Tibial artery (tissue), 4 donors: ENCODE data around the gene CACNA1H.

Experiments
- DNase-seq, 2 donors: peaks; one replicate each; pipeline ENCODE4 v3.0.0-alpha.2; 2019
- H3K27ac ChIP-seq, 2 donors: fragments of 200-600 bp; sonication (generic) in 1 of 2; 1 replicate in 1 of 2; 2 replicates in 1 of 2; pipeline ENCODE4 v1.5.1; 2018 to 2019; ENCODE audit warnings: mild to moderate bottlenecking in 1 of 2
- H3K27me3 ChIP-seq, 2 donors: fragments of 200-600 bp; sonication (generic) in 1 of 2; one replicate each; pipeline versions ENCODE4 v1.5.1 to v1.6.0; 2016 to 2019
- H3K36me3 ChIP-seq, 3 donors: fragments of 200-600 bp; sonication (generic) in 2 of 3; one replicate each; pipeline ENCODE4 v1.5.1; 2016 to 2019; ENCODE audit warnings: mild to moderate bottlenecking in 2 of 3
- H3K4me1 ChIP-seq, 4 donors: fragments of 200-600 bp; sonication (generic) in 2 of 4; 1 replicate in 3 of 4; 2 replicates in 1 of 4; pipeline ENCODE4 v1.5.1; 2016 to 2019
- H3K4me3 ChIP-seq, 2 donors: fragments of 200-600 bp; sonication (generic) in 1 of 2; 1 replicate in 1 of 2; 2 replicates in 1 of 2; pipeline ENCODE4 v1.5.1; 2018 to 2019; ENCODE audit warnings: mild to moderate bottlenecking in 2 of 2
- H3K9me3 ChIP-seq, 3 donors: fragments of 200-600 bp; sonication (generic) in 1 of 3; one replicate each; pipeline ENCODE4 v1.5.1; 2016 to 2019
- intact Hi-C: fragments of 100-400 bp; cut with DNase I; formaldehyde crosslinking; loops from one replicate; pipeline ENCODE4 v1.15.0; 2023; ENCODE audit warnings: low total_unique reads
- TF ChIP-seq, protein P1 (sequence below), 2 experiments: fragments of 200-600 bp in 1 of 2; fragments of 450-650 bp in 1 of 2; IDR thresholded peaks; one replicate each; pipeline ENCODE4 v1.5.1; 2017 to 2019; ENCODE audit warnings: antibody characterized with exemption in 2 of 2, mild to moderate bottlenecking in 1 of 2, moderate library complexity in 1 of 2

The CACNA1H gene

DNA sequence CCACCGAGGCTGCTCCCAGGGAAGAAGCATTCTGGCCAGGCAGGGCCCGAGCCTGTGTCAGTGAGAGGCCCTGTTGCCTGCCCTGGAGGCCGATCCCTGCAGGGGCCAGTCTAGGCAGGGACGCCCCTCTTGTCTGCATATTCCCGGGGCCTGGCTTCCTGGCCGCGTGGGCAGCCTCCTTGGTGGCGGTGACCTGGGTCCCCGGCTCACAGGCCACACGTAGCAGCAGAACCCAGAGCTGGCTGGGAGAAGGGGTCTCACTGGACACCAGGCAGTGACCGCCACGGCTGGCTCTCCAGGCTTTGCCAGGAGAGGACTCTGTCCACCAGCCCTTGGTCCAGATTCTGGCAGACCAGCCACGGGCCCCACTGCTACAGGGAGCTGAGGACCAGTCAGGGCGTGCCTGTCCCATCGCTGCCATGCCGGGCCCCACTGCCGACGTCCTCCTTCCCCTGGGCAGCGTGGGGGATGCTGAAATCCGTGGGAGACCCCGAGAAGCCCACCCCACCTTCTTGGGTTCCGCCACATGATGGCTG is 3.7 kb upstream of the CACNA1H start:
- Histone ChIP-seq H3K4me3 (no peak overlapping the region), H3K27me3 (peaks cover 0 to 7% of the 10 kb centered on the region in 2 donors)

DNA sequence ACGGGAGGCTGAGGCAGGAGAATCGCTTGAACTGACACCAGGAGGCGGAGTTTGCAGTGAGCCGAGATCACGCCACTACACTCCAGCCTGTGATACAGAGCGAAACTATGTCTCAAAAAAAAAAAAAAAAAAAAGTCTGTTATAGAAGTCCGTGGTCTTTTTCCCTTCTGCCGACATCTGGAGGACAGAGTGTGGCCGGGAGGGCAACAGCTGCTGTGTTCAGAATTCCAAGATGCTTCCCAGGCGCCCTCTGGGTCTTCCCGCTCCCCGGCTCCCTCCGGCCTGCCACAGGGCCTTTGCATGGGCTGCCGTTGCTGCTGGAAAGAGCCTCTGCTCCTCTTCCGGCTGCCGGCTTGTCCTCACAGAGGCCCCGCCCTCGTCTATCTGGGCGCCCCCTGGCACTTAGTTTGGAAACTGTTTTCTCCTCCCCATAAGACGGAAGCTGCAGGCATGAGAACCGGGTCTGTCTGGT is 2.4 kb upstream of the CACNA1H start:
- H3K27me3 ChIP-seq, result peaks cover 0 to 14% of the 10 kb centered on the region in 2 donors
- intact Hi-C loops, result loop anchor here (5.0 kb wide), 1 partner anchor 42 kb away; no protein-coding TSS in a partner anchor
- DNase-seq, result no peak
- no peak overlapping the region for H3K27ac ChIP-seq
- no peak overlapping the region for H3K4me3 ChIP-seq
- H3K36me3 ChIP-seq, result no peaks in the 10 kb centered on the region
- TF ChIP-seq, protein P1, sequence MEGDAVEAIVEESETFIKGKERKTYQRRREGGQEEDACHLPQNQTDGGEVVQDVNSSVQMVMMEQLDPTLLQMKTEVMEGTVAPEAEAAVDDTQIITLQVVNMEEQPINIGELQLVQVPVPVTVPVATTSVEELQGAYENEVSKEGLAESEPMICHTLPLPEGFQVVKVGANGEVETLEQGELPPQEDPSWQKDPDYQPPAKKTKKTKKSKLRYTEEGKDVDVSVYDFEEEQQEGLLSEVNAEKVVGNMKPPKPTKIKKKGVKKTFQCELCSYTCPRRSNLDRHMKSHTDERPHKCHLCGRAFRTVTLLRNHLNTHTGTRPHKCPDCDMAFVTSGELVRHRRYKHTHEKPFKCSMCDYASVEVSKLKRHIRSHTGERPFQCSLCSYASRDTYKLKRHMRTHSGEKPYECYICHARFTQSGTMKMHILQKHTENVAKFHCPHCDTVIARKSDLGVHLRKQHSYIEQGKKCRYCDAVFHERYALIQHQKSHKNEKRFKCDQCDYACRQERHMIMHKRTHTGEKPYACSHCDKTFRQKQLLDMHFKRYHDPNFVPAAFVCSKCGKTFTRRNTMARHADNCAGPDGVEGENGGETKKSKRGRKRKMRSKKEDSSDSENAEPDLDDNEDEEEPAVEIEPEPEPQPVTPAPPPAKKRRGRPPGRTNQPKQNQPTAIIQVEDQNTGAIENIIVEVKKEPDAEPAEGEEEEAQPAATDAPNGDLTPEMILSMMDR (IDR thresholded peaks at IDR 0.05), result no peak
- H3K9me3 ChIP-seq, result no peaks in the 10 kb centered on the region
- H3K4me1 ChIP-seq, result peaks cover 0 to 34% (median 10%) of the 10 kb centered on the region in 4 donors

More for the DNA sequence above, 3.7 kb upstream of the CACNA1H start:
- TF ChIP-seq, protein P1 (IDR thresholded peaks at IDR 0.05), result no peak
- Histone ChIP-seq H3K4me1 (peaks cover 0 to 20% (median 2%) of the 10 kb centered on the region in 4 donors), H3K36me3 (no peaks in the 10 kb centered on the region), H3K27ac (no peak overlapping the region), H3K9me3 (no peaks in the 10 kb centered on the region)
- DNase-seq, result no peak
- intact Hi-C loops, result no loop called here

DNA sequence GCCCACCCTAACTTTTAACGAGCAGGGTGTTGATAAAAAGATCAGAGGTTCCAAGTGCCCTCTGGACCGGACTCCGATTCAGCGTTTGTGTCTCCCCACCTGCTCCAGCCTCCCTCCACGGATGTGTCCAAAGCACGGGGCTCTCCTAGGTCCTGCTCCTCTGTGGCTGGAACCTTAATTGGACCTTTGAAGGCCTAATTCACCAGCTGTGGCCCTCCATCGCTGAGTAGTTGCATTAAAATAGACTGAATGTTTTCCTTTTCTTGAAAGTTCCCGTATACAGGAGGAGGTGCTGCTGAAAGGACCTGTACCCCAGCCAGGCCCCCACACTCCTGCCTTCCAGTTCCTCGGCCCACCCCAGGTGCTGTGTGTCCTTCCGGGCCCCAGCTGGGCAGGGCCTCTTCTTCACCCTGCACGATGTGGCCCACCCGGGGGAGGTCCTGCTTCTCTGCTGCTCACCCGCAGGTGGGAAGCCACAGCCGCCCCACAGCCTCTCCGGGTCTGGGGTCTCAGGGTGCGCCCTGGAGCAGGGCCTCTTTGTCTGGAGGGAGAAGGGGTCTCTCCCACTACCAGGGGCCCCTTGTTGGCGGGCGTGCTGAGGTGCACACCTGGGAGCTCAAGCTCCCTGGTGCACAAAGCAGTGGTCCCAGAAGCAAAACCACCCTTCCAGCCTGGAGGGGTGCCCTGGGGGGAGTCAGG is 1.3 kb upstream of the CACNA1H start:
- peaks cover 0 to 17% of the 10 kb centered on the region in 2 donors for H3K27me3 ChIP-seq

DNA sequence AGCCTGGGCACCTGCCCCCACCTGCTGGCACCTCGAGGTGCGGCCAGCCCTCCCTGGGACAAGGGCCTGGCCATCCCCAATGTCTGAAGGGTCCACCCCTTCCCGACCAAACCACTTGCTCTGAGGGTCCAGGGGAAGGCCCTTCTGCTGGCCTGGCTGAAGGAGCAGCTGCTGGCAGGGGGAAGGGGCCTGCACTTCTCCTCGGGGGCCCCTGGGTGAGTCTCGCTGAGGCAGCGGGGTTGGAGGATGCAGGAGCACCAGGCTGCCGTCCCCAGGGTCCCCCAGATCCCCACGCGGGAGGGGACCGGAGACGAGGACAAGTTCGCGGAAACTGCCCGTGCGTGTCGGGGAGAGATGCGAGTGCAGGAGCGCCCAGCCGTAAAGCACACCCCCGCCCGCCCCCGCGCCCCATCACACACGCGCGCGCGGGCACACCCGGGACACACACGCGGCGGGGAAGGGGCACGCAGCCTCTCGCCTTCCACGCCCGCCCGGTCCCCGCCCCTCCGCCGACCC is 725 bp upstream of the CACNA1H start:
- Histone ChIP-seq H3K36me3 (no peaks in the 10 kb centered on the region), H3K27me3 (peaks cover 0 to 17% of the 10 kb centered on the region in 2 donors), H3K27ac (peak overlapping the region; percentile 49), H3K4me3 (peak overlapping the region; percentile 71 to 85), H3K9me3 (no peaks in the 10 kb centered on the region), H3K4me1 (peaks cover 0 to 49% (median 26%) of the 10 kb centered on the region in 4 donors)
- intact Hi-C loops, result loop anchor here (5.0 kb wide), 1 partner anchor 40 kb away; no protein-coding TSS in a partner anchor
- no peak for DNase-seq
- TF ChIP-seq, protein P1 (IDR thresholded peaks at IDR 0.05), result no peak

More for the DNA sequence above, 1.3 kb upstream of the CACNA1H start:
- Histone ChIP-seq H3K36me3 (no peaks in the 10 kb centered on the region), H3K4me1 (peaks cover 0 to 44% (median 20%) of the 10 kb centered on the region in 4 donors), H3K27ac (peak overlapping the region; percentile 49), H3K4me3 (no peak overlapping the region), H3K9me3 (no peaks in the 10 kb centered on the region)
- intact Hi-C loops, result loop anchor here (5.0 kb wide), 1 partner anchor 41 kb away; no protein-coding TSS in a partner anchor
- TF ChIP-seq, protein P1 (IDR thresholded peaks at IDR 0.05), result no peak
- no peak for DNase-seq

DNA sequence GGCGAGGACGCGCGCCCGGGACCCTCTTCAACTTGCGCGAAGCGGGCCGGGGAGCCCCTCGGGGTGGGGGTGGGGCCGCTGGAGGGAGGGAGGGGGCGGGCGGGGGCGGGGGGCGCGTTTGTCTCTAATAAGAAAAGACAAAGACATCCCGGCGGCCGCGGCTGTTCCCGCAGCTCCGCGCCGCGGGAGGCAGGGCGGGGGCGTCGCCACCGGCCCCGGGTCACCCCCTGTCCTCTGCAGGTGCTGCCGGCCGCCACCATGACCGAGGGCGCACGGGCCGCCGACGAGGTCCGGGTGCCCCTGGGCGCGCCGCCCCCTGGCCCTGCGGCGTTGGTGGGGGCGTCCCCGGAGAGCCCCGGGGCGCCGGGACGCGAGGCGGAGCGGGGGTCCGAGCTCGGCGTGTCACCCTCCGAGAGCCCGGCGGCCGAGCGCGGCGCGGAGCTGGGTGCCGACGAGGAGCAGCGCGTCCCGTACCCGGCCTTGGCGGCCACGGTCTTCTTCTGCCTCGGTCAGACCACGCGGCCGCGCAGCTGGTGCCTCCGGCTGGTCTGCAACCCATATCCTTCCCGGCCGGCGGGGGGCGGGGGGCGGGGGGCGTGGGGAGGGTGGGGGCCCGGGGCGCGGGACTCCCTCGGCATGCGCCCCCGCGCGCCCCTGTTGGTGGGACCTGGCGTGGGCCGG is 714 bp downstream of the CACNA1H start:
- intact Hi-C loops, result loop anchor here (5.0 kb wide), 1 partner anchor 39 kb away; no protein-coding TSS in a partner anchor
- H3K4me1 ChIP-seq, result peaks cover 0 to 63% (median 39%) of the 10 kb centered on the region in 4 donors
- peaks cover 0 to 23% of the 10 kb centered on the region in 2 donors for H3K27me3 ChIP-seq
- no peaks in the 10 kb centered on the region for H3K9me3 ChIP-seq
- H3K4me3 ChIP-seq, result peak overlapping the region; percentile 71 to 85
- TF ChIP-seq, protein P1 (IDR thresholded peaks at IDR 0.05), result peak in 1 of 2 experiments; percentile 4
- peak overlapping the region; percentile 86 to 94 for H3K27ac ChIP-seq
- H3K36me3 ChIP-seq, result no peaks in the 10 kb centered on the region
- DNase-seq, result no peak
